WERI-Rb-1 (cell line): ENCODE results near the gene IL21R.
"Not testable (repeated sequence)": the region's sequence is repeated elsewhere in the genome, so short reads cannot be mapped to it uniquely, and the experiment has no call there.

Experiments used
- DNase-seq: peaks from one replicate; pipeline ENCODE4 v3.0.0-alpha.2; 2020
- H3K27ac ChIP-seq: fragments of 250-450 bp; sonication (Bioruptor Pico); 2 replicates; pipeline ENCODE4 v1.5.1; 2020; ENCODE audit warnings: mild to moderate bottlenecking, moderate library complexity
- H3K27me3 ChIP-seq: fragments of 250-450 bp; sonication (Bioruptor Pico); 2 replicates; pipeline ENCODE4 v1.5.1; 2021; ENCODE audit warnings: mild to moderate bottlenecking, low read depth, moderate library complexity; ENCODE audit not compliant: insufficient read depth, severe bottlenecking
- H3K36me3 ChIP-seq: fragments of 250-450 bp; sonication (Bioruptor Pico); 2 replicates; pipeline ENCODE4 v1.5.1; 2020; ENCODE audit warnings: mild to moderate bottlenecking, moderate library complexity
- H3K4me3 ChIP-seq: 2 replicates; pipeline ENCODE4 v1.5.1; 2011; ENCODE audit warnings: low read depth, mild to moderate bottlenecking, control low read depth, low read length
- H3K9me3 ChIP-seq: fragments of 250-450 bp; sonication (Bioruptor Pico); 2 replicates; pipeline ENCODE4 v1.5.1; 2021; ENCODE audit warnings: mild to moderate bottlenecking, moderate library complexity; ENCODE audit not compliant: severe bottlenecking
- CTCF ChIP-seq: IDR thresholded peaks from 2 replicates; pipeline ENCODE4 v1.5.1; 2011; ENCODE audit warnings: low read depth, mild to moderate bottlenecking, control low read depth, inconsistent platforms, low read length

The IL21R gene

DNA sequence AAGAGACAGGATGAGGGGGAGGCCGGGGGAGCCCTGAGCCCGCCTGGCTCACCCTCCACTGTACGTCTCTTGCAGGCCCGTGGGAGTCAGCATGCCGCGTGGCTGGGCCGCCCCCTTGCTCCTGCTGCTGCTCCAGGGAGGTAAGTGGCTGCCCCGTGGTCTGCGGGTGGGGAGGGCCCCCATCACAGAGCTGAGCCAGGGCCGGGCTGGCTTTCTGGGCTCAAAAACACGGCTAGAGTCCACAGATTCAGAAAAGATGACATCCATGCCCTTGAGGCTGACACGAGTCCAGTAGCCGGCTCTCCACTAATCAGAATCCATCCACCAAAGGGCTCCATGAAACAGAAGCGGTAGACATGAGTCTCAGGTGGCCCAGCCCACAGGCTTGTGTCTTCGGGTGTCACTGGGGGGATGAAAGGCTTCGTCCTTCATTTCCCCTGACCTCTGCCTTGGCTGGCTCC is 28.0 kb downstream of the IL21R start:
- H3K9me3 ChIP-seq: no peaks in the 10 kb centered on the region
- TF ChIP-seq CTCF: no peak
- DNase-seq: no peak
- no peaks in the 10 kb centered on the region for H3K27me3 ChIP-seq
- H3K36me3 ChIP-seq: no peaks in the 10 kb centered on the region
- no peak overlapping the region for H3K27ac ChIP-seq
- no peak overlapping the region for H3K4me3 ChIP-seq

GRCh38 chr16:27430512-27430911 is 28.5 kb downstream of the IL21R start:
- TF ChIP-seq CTCF: no peak
- no peak for DNase-seq
- Histone ChIP-seq H3K27me3 (no peaks in the 10 kb centered on the region), H3K27ac (no peak overlapping the region), H3K4me3 (no peak overlapping the region), H3K36me3 (no peaks in the 10 kb centered on the region), H3K9me3 (no peaks in the 10 kb centered on the region)

- Histone ChIP-seq H3K27ac (no peak overlapping the region), H3K9me3 (no peaks in the 10 kb centered on the region), H3K27me3 (no peaks in the 10 kb centered on the region), H3K4me3 (no peak overlapping the region), H3K36me3 (no peaks in the 10 kb centered on the region)
- no peak for DNase-seq
- TF ChIP-seq CTCF: no peak
Observed at GRCh38 chr16:27430923-27431484, 29.0 kb downstream of the IL21R start.

DNA sequence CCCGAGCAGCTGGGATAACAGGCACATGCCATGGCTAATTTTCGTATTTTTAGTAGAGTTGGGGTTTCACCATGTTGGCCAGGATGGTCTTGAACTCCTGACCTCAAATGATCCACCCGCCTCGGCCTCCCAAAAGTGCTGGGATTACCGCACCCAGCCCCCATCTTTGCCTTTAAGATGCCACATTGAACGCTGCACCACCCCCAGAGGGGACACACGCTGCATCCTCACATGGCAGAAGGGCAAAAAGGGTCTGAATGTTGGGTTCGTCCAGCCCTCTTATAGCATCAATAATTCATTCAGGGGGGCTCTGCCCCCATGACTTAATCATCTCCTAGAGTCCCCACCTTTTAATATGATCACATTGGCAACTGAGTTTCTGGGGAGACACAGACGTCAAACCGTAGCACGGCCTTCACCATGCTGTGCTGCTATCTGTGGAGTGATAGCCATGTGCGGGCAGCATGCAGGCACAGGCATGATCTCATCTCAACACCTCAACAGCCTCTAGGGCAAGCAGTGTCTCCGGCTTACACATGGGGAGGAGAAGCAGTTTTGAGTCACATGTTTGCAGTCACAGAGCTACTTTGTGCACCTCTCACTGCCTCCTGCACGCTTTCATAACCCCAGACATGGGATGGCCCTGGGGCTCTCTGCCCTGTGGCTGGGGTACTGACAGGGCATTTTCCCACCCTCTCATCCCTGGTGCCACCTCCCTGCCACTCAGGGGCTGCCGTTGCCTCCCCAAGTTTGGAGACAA is 30.0 kb downstream of the IL21R start:
- no peaks in the 10 kb centered on the region for H3K36me3 ChIP-seq
- H3K27ac ChIP-seq: no peak overlapping the region
- TF ChIP-seq CTCF: no peak
- DNase-seq: no peak
- no peaks in the 10 kb centered on the region for H3K27me3 ChIP-seq
- H3K4me3 ChIP-seq: no peak overlapping the region
- no peaks in the 10 kb centered on the region for H3K9me3 ChIP-seq

DNA sequence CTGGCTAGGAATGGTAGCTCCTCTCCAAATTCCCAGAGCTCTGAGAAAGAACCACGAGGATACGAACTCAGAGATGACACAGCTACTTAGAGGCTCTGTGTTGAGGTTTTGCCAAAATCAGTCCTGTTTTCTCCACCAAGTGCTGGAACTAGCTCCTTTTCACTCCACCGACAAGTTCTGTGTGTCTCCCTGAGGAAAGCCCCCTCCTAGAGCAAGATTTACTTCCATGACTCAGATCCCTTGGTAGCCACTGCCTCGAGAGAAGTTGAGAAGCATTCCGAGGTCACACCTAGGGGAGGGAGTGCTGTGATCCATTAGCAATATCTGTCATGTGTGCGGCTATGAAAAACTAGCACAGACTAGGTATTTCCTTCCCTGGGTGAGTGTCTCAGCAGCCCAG is 30.6 kb downstream of the IL21R start:
- no peaks in the 10 kb centered on the region for H3K27me3 ChIP-seq
- no peak for DNase-seq
- H3K4me3 ChIP-seq: no peak overlapping the region
- no peak overlapping the region for H3K27ac ChIP-seq
- no peaks in the 10 kb centered on the region for H3K9me3 ChIP-seq
- TF ChIP-seq CTCF: no peak
- no peaks in the 10 kb centered on the region for H3K36me3 ChIP-seq

GRCh38 chr16:27433191-27433590 is 31.2 kb downstream of the IL21R start:
- not testable (repeated sequence) for H3K36me3 ChIP-seq, H3K27me3 ChIP-seq, DNase-seq, H3K9me3 ChIP-seq, H3K27ac ChIP-seq, H3K4me3 ChIP-seq
